Measurements from ENCODE around the gene PIGH. TPM values are rescaled to one million over a fixed set of nuclear protein-coding genes. Genes with fewer than 3 reads are reported as not detected.

PIGH gene
- total RNA-seq, 1 donor from 2014 or later, result 21.8 TPM

- DNase-seq (ENCODE audit: low spot score), result no peak
- intact Hi-C loops (cut with micrococcal nuclease), result no loop called here
- no peaks in the 10 kb centered on the region for H3K27me3 Mint-ChIP-seq (ENCODE audit: low read depth)
- H3K9me3 Mint-ChIP-seq, result no peaks in the 10 kb centered on the region
- peaks cover 3% of the 10 kb centered on the region for H3K4me1 Mint-ChIP-seq (ENCODE audit: low read depth)
- no peaks in the 10 kb centered on the region for H3K36me3 Mint-ChIP-seq (ENCODE audit: low read depth)
- no peak overlapping the region for H3K4me3 Mint-ChIP-seq (ENCODE audit: low read depth)
- no peak overlapping the region for H3K27ac Mint-ChIP-seq
These were observed 21.9 kb downstream of the PIGH start for GRCh38 chr14:67577909-67578749.

- H3K27ac Mint-ChIP-seq, result no peak overlapping the region
- H3K4me3 Mint-ChIP-seq (ENCODE audit: low read depth), result no peak overlapping the region
- DNase-seq (ENCODE audit: low spot score), result no peak
- no peaks in the 10 kb centered on the region for H3K27me3 Mint-ChIP-seq (ENCODE audit: low read depth)
- H3K4me1 Mint-ChIP-seq (ENCODE audit: low read depth), result peaks cover 3% of the 10 kb centered on the region
- H3K36me3 Mint-ChIP-seq (ENCODE audit: low read depth), result no peaks in the 10 kb centered on the region
- no peaks in the 10 kb centered on the region for H3K9me3 Mint-ChIP-seq
- intact Hi-C loops (cut with micrococcal nuclease), result no loop called here
These were observed 22.8 kb downstream of the PIGH start for GRCh38 chr14:67577181-67577808.

GRCh38 chr14:67576216-67576955 lies 23.7 kb downstream of the PIGH start:
- no peak for DNase-seq (ENCODE audit: low spot score)
- Mint-ChIP-seq H3K9me3 (no peaks in the 10 kb centered on the region), H3K4me3 (ENCODE audit: low read depth) (no peak overlapping the region), H3K4me1 (ENCODE audit: low read depth) (no peaks in the 10 kb centered on the region), H3K36me3 (ENCODE audit: low read depth) (no peaks in the 10 kb centered on the region), H3K27ac (no peak overlapping the region), H3K27me3 (ENCODE audit: low read depth) (no peaks in the 10 kb centered on the region)
- intact Hi-C loops (cut with micrococcal nuclease), result no loop called here

DNA sequence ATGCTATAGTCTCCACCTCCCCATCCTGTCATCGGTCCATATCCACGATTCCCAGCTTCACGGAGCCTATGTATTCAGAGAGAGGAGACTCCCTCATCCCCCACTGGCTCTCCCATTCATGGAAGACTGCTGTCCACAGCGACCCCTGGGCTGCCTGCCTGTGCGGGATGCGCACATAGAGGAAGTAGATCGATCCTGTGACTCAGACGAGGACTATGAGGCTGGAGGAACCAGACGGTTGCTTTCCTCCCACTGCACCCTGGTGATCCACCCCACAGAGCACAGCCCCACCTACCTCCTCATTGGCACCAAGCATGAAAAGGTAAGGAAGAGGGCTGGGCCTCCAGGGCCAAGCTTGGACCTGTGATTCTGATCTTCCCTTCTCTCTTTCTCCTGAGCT lies 24.4 kb downstream of the PIGH start:
- Mint-ChIP-seq H3K27ac (no peak overlapping the region), H3K27me3 (ENCODE audit: low read depth) (no peaks in the 10 kb centered on the region), H3K9me3 (no peaks in the 10 kb centered on the region), H3K36me3 (ENCODE audit: low read depth) (no peaks in the 10 kb centered on the region), H3K4me1 (ENCODE audit: low read depth) (no peaks in the 10 kb centered on the region), H3K4me3 (ENCODE audit: low read depth) (no peak overlapping the region)
- no peak for DNase-seq (ENCODE audit: low spot score)
- intact Hi-C loops (cut with micrococcal nuclease), result no loop called here

- intact Hi-C loops (cut with micrococcal nuclease), result no loop called here
- DNase-seq (ENCODE audit: low spot score), result no peak
- Mint-ChIP-seq H3K27me3 (ENCODE audit: low read depth) (peaks cover 3% of the 10 kb centered on the region), H3K4me3 (ENCODE audit: low read depth) (no peak overlapping the region), H3K4me1 (ENCODE audit: low read depth) (no peaks in the 10 kb centered on the region), H3K36me3 (ENCODE audit: low read depth) (no peaks in the 10 kb centered on the region), H3K9me3 (no peaks in the 10 kb centered on the region), H3K27ac (no peak overlapping the region)
These were observed 25.3 kb downstream of the PIGH start for GRCh38 chr14:67574806-67575205.

GRCh38 chr14:67574156-67574555 lies 25.9 kb downstream of the PIGH start:
- Mint-ChIP-seq H3K27me3 (ENCODE audit: low read depth) (peaks cover 3% of the 10 kb centered on the region), H3K4me1 (ENCODE audit: low read depth) (no peaks in the 10 kb centered on the region), H3K27ac (no peak overlapping the region), H3K36me3 (ENCODE audit: low read depth) (no peaks in the 10 kb centered on the region), H3K4me3 (ENCODE audit: low read depth) (no peak overlapping the region), H3K9me3 (no peaks in the 10 kb centered on the region)
- intact Hi-C loops (cut with micrococcal nuclease), result no loop called here
- no peak for DNase-seq (ENCODE audit: low spot score)

DNA sequence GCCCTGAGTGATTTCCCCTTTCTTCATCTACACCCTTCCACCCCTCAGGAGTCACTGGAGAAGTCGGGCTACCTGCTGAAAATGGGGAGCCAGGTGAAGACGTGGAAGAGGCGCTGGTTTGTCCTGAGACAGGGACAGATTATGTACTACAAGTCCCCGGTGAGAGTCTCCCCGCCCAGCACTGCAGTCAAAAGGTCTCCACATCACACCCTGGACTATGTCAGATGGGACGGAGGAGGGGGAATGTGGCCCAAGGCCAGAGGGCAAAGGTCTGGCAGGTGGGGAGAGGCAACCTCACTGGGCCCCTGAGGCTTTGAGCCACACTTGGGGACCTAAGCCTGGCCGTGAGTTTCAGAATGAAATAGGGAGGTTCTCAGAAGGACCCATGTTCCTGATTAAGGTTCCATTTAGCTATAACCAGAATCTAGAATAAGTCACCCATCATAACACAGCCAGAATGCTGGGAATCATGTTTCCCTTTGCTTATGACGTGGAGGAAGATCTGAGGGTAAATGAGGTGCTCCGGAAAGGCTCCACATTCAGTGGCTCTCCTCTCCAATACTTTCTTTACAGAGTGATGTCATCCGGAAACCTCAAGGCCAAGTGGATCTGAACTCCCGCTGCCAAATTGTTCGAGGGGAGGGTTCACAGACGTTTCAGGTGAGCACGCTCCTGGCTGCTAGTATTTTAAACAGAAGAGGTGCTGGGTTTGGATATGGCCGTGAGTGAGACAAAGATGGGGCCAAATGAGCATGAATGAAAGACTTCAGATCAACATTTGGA lies 26.6 kb downstream of the PIGH start:
- no peak overlapping the region for H3K27ac Mint-ChIP-seq
- intact Hi-C loops (cut with micrococcal nuclease), result no loop called here

GRCh38 chr14:67572608-67573007 lies 27.5 kb downstream of the PIGH start:
- H3K4me3 Mint-ChIP-seq (ENCODE audit: low read depth), result no peak overlapping the region
- no peaks in the 10 kb centered on the region for H3K9me3 Mint-ChIP-seq
- intact Hi-C loops (cut with micrococcal nuclease), result no loop called here
- no peaks in the 10 kb centered on the region for H3K4me1 Mint-ChIP-seq (ENCODE audit: low read depth)
- H3K27ac Mint-ChIP-seq, result no peak overlapping the region
- no peak for DNase-seq (ENCODE audit: low spot score)
- no peaks in the 10 kb centered on the region for H3K36me3 Mint-ChIP-seq (ENCODE audit: low read depth)
- H3K27me3 Mint-ChIP-seq (ENCODE audit: low read depth), result peaks cover 3% of the 10 kb centered on the region

More for the DNA sequence above, 26.6 kb downstream of the PIGH start:
- Mint-ChIP-seq H3K27me3 (ENCODE audit: low read depth) (peaks cover 3% of the 10 kb centered on the region), H3K4me3 (ENCODE audit: low read depth) (no peak overlapping the region), H3K36me3 (ENCODE audit: low read depth) (no peaks in the 10 kb centered on the region), H3K4me1 (ENCODE audit: low read depth) (no peaks in the 10 kb centered on the region), H3K9me3 (no peaks in the 10 kb centered on the region)
- DNase-seq (ENCODE audit: low spot score), result no peak

- Mint-ChIP-seq H3K4me1 (ENCODE audit: low read depth) (no peaks in the 10 kb centered on the region), H3K27ac (no peak overlapping the region), H3K27me3 (ENCODE audit: low read depth) (peaks cover 3% of the 10 kb centered on the region), H3K36me3 (ENCODE audit: low read depth) (no peaks in the 10 kb centered on the region), H3K4me3 (ENCODE audit: low read depth) (no peak overlapping the region), H3K9me3 (no peaks in the 10 kb centered on the region)
- DNase-seq (ENCODE audit: low spot score), result no peak
- intact Hi-C loops (cut with micrococcal nuclease), result loop anchor here (1.0 kb wide), 2 partner anchors 46 to 145 kb away; no protein-coding TSS in a partner anchor
These were observed 28.1 kb downstream of the PIGH start for GRCh38 chr14:67571991-67572323.

DNA sequence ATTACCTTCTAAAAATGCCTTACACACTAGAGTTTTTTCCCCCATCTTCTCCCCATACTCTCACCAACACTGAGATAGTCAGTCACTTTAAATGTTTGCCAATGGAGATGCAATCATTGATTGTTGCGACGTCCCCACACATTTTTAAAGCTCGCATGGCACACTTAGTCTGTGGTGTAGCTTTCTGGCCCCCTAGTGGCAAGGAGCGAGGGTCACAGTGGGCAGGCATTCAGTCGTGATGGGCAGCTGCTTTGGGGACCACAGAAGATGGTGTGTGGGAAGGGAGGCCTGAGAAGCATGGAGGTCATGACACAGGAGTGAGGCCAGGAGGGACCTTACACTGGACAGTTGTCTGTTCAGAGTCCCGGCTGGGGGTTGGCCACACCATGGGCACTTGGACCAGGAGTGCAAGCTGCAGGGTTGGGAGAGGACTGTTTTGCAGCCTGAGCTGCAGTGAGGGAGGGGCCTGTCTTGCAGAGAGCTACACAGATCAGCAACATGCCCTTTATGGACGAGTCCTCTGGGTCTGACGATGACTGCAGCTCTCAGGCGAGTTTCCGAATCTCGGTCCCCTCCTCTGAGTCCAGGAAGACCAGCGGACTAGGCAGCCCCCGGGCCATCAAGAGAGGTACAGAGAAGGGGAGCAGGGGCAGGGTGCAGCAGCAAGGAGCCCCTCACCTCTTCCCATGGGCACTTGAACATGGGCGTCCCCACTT lies 28.6 kb downstream of the PIGH start:
- Mint-ChIP-seq H3K4me3 (ENCODE audit: low read depth) (no peak overlapping the region), H3K9me3 (no peaks in the 10 kb centered on the region), H3K4me1 (ENCODE audit: low read depth) (no peaks in the 10 kb centered on the region), H3K27ac (no peak overlapping the region), H3K27me3 (ENCODE audit: low read depth) (peaks cover 3% of the 10 kb centered on the region), H3K36me3 (ENCODE audit: low read depth) (no peaks in the 10 kb centered on the region)
- intact Hi-C loops (cut with micrococcal nuclease), result loop anchor here (1.0 kb wide), 2 partner anchors 45 to 144 kb away; no protein-coding TSS in a partner anchor
- DNase-seq (ENCODE audit: low spot score), result peak; percentile 49

DNA sequence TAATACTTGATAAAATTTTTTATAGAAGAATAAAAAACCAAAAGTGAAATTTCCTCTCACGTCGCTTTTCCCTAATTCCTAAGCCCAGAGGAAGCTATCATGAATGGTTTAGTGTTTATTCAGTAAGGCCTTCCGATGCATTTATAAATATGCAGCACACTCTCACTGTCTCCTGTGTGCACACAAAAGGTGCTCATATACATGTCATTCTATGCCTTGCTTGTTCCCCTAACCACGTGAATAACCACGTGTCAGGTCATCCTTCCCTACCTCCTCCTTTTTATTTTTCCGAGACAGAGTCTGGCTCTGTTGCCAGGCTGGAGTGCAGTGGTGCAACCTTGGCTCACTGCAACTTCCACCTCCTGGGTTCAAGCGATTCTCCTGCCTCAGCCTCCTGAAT lies 29.6 kb downstream of the PIGH start:
- no peaks in the 10 kb centered on the region for H3K4me1 Mint-ChIP-seq (ENCODE audit: low read depth)
- intact Hi-C loops (cut with micrococcal nuclease), result no loop called here
- no peak for DNase-seq (ENCODE audit: low spot score)
- H3K27ac Mint-ChIP-seq, result no peak overlapping the region
- H3K27me3 Mint-ChIP-seq (ENCODE audit: low read depth), result peaks cover 3% of the 10 kb centered on the region
- H3K9me3 Mint-ChIP-seq, result no peaks in the 10 kb centered on the region
- no peaks in the 10 kb centered on the region for H3K36me3 Mint-ChIP-seq (ENCODE audit: low read depth)
- H3K4me3 Mint-ChIP-seq (ENCODE audit: low read depth), result no peak overlapping the region

- H3K36me3 Mint-ChIP-seq (ENCODE audit: low read depth), result no peaks in the 10 kb centered on the region
- H3K27ac Mint-ChIP-seq, result no peak overlapping the region
- no peaks in the 10 kb centered on the region for H3K9me3 Mint-ChIP-seq
- intact Hi-C loops (cut with micrococcal nuclease), result no loop called here
- no peak for DNase-seq (ENCODE audit: low spot score)
- H3K4me3 Mint-ChIP-seq (ENCODE audit: low read depth), result no peak overlapping the region
- no peaks in the 10 kb centered on the region for H3K4me1 Mint-ChIP-seq (ENCODE audit: low read depth)
- peaks cover 3% of the 10 kb centered on the region for H3K27me3 Mint-ChIP-seq (ENCODE audit: low read depth)
These were observed 30.3 kb downstream of the PIGH start for GRCh38 chr14:67569651-67570290.

Measured in activated T-helper 2 cell treated with anti-CD3 and anti-CD28 coated beads, Interferon-gamma antibody, Interleukin-2, Interleukin-4, amounts not matched to agents 10 μg/mL and 5 μg/mL and 100 μg/mL, durations not matched to agents 14 hours and 24 hours and 36 hours (primary cell).